Measurements from ENCODE around the gene CCDC57.

- TF ChIP-seq CTCF (IDR thresholded peaks at IDR 0.05; ENCODE audit: low read depth, low read length, missing input control) (no peak), ATF3 (IDR thresholded peaks at IDR 0.05) (no peak), MAX (IDR thresholded peaks at IDR 0.05) (no peak), YY1 (IDR thresholded peaks at IDR 0.05) (no peak), JUND (IDR thresholded peaks at IDR 0.05) (no peak), RAD21 (IDR thresholded peaks at IDR 0.05) (no peak), FOXA2 (IDR thresholded peaks at IDR 0.05) (no peak), REST (IDR thresholded peaks at IDR 0.05) (no peak), RXRA (IDR thresholded peaks at IDR 0.05) (no peak), HNF4G (IDR thresholded peaks at IDR 0.05) (no peak), GABPA (IDR thresholded peaks at IDR 0.05 in 1 of 2, conservative IDR thresholded peaks at IDR 0.05 in 1 of 2) (no peak), ZBTB33 (IDR thresholded peaks at IDR 0.05) (no peak), NR2F2 (IDR thresholded peaks at IDR 0.05) (no peak), TAF1 (conservative IDR thresholded peaks at IDR 0.05) (no peak)
Measured at GRCh38 chr17:82242698-82242976, 30.0 kb upstream of the CCDC57 start.

Data from liver (tissue), 3 donors.